ENCODE data around the gene ILRUN. TPM values are rescaled to one million over a fixed set of nuclear protein-coding genes. Genes with fewer than 3 reads are reported as not detected.
A peak's percentile ranks its signal among the peaks of the same experiment; 100 is the strongest.

Gene ILRUN
- total and polyA plus RNA-seq, 9 of the 15 experiments (the other 6 are each of a cell fraction or from before 2014, with no cell fraction given), result 24.9 to 78.9 (median 53.4) TPM

GRCh38 chr6:34680802-34681515 lies 15.6 kb downstream of the ILRUN start:
- Histone ChIP-seq H3K4me2 (ENCODE audit: insufficient read depth, low read length) (no peak overlapping the region), H3K27me3 (ENCODE audit: control insufficient read depth in 2 of 2, insufficient read depth in 2 of 2, low read length in 2 of 2) (no peaks in the 10 kb centered on the region), H3K4me1 (replicated peaks in 1 of 2; ENCODE audit: control insufficient read depth in 2 of 2, insufficient read depth in 2 of 2, low read length in 2 of 2) (peaks cover 13 to 22% of the 10 kb centered on the region in 2 experiments), H3K36me3 (ENCODE audit: control insufficient read depth, insufficient read depth, low read length) (peaks cover 14% of the 10 kb centered on the region; the same call in 1 of the 3 replicates), H3K4me3 (no peak overlapping the region), H2AFZ (ENCODE audit: low read depth, low read length) (no peak overlapping the region), H3K9ac (ENCODE audit: insufficient read depth in 1 of 2, low read depth in 2 of 2, low read length in 2 of 2) (no peak overlapping the region), H4K20me1 (replicated peaks; ENCODE audit: control insufficient read depth, insufficient read depth, low read length) (peaks cover 5% of the 10 kb centered on the region; the same call in 1 of the 2 replicates), H3K9me1 (ENCODE audit: control insufficient read depth, insufficient read depth, low read length) (no peaks in the 10 kb centered on the region), H3K9me3 (replicated peaks; ENCODE audit: control insufficient read depth, insufficient read depth, low read depth, low read length) (no peaks in the 10 kb centered on the region), H3K27ac (ENCODE audit: extremely low read depth, low read depth, low read length) (peak overlapping the region; percentile 68; the same call in 2 of the 3 replicates), H3K79me2 (ENCODE audit: control insufficient read depth, insufficient read depth, low read length) (peaks cover 93% of the 10 kb centered on the region)
- CTCF ChIA-PET (ENCODE audit: low intra/inter-chr PET ratio), result no interaction called here
- POLR2A ChIA-PET, result interaction anchor here (0.7 to 2.1 kb wide), 3 partner anchors 9 to 16 kb away, joined by 3 to 4 read pairs (median 3); partner anchors contain the start of gene ILRUN
- DNase-seq (ENCODE audit: extremely low read depth in 1 of 4, low spot score in 3 of 4), result peak in 2 of 4 experiments; percentile 21 to 43
- no peak; the same call in 2 of the 3 replicates for ATAC-seq
- BruUV-seq (replicated peaks), result no TSS peak
- intact Hi-C loops (cut with micrococcal nuclease), result no loop called here
- FAIRE-seq, result no peak
- WGBS (ENCODE audit: insufficient coverage, low coverage, missing lambda C conversion rate), result 49% methylated on average over 3 of the region's 3 CpGs
- in situ Hi-C loops (cut with MboI), result no loop called here
- TF ChIP-seq ZKSCAN8 (CRISPR knock-in tag; IDR thresholded peaks at IDR 0.05) (no peak), ZNF589 (CRISPR knock-in tag; IDR thresholded peaks at IDR 0.05; ENCODE audit: low read depth) (no peak), NFIX (CRISPR knock-in tag; IDR thresholded peaks at IDR 0.05; ENCODE audit: low read depth) (no peak), KAT2B (IDR thresholded peaks at IDR 0.05; ENCODE audit: low read depth, low read length) (no peak), DPF2 (IDR thresholded peaks at IDR 0.05) (peak; percentile 55; the same call in 1 of the 2 replicates), ZC3H8 (IDR thresholded peaks at IDR 0.05) (no peak), CEBPB (tag; IDR thresholded peaks at IDR 0.05) (peak; percentile 76), C11orf30 (IDR thresholded peaks at IDR 0.05; ENCODE audit: low read depth) (no peak), SAP30 (IDR thresholded peaks at IDR 0.05; ENCODE audit: borderline replicate concordance, insufficient read depth, low read depth, low read length, poor library complexity, severe bottlenecking) (no peak), HLTF (IDR thresholded peaks at IDR 0.05) (no peak), FOXO4 (CRISPR knock-in tag; IDR thresholded peaks at IDR 0.05) (no peak), RBM17 (IDR thresholded peaks at IDR 0.05; ENCODE audit: borderline replicate concordance, low read depth, low read length) (no peak), ZNF586 (CRISPR knock-in tag; conservative IDR thresholded peaks at IDR 0.05) (no peak), ETS1 (conservative IDR thresholded peaks at IDR 0.05; ENCODE audit: control insufficient read depth, low read depth, low read length) (no peak), HCFC1 (IDR thresholded peaks at IDR 0.05; ENCODE audit: low read depth, low read length) (no peak), HMGXB4 (CRISPR knock-in tag; IDR thresholded peaks at IDR 0.05) (no peak), TAF9B (IDR thresholded peaks at IDR 0.05; ENCODE audit: partially characterized antibody) (no peak), MIER1 (IDR thresholded peaks at IDR 0.05; ENCODE audit: low read depth) (no peak), NFATC3 (IDR thresholded peaks at IDR 0.05) (no peak)

Measured in K562 (cell line).